Dedifferentiated amniotic fluid mesenchymal stem cell (primary cell): ENCODE data around the gene VSTM2L.

Experiments
- DNase-seq: peaks from one replicate; pipeline ENCODE4 v3.0.0-alpha.2; 2016; ENCODE audit errors: extremely low spot score

Gene VSTM2L

DNA sequence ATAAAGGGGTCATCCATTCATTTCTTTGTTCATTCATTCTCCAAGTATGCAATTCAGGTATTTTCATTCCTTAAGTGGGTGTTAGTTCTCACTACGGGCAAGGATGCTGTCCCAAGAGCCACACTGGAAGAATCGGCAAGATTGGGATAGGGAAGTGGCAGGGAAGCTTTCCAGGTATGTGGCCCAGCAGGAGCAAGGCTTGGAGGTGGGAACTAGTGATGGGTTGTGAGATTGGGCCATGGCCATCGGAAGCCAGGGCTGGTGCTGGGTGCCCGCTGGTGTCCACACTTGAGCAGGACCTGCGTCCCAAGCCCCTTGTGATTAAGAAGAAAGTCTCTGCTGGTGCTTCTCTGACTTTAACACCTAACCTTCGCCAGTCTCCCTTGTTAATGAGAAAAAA is 15.1 kb downstream of the VSTM2L start:
- DNase-seq = no peak

DNA sequence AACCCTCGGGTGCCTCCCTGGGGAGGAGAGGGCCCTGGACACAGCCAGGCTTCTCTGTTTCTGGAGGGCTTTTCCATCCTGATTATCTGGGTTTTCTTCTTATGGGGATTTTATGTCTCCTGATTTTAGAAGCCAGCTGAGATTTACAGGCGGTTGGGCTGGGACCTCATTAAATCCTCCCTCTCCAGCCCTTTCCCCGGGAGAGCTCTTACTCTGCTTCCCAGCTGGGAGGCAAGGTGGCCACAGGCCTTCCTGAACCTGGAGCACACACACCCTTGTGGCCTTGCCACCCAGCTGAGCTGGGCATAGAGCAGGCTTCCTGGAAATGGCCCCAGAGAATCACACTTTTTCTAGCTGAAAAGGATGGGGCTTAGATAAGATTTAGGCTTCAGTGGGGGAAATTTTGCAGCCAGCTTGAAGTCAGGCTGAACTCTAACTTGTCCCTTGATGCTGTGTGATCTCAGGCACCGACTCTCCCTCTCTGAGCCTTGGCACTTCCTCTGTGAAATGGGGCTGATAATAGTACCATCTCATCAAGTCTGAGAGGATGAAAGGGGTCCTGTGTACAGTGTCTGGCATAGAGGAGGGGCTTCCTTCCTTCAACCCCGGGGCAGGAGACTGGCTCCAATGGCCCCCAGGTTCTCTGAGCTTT is 16.6 kb downstream of the VSTM2L start:
- DNase-seq = no peak

- DNase-seq = no peak
Measured at GRCh38 chr20:37920270-37920669, 17.3 kb downstream of the VSTM2L start.

- no peak for DNase-seq
Measured at GRCh38 chr20:37920679-37921322, 17.9 kb downstream of the VSTM2L start.

DNA sequence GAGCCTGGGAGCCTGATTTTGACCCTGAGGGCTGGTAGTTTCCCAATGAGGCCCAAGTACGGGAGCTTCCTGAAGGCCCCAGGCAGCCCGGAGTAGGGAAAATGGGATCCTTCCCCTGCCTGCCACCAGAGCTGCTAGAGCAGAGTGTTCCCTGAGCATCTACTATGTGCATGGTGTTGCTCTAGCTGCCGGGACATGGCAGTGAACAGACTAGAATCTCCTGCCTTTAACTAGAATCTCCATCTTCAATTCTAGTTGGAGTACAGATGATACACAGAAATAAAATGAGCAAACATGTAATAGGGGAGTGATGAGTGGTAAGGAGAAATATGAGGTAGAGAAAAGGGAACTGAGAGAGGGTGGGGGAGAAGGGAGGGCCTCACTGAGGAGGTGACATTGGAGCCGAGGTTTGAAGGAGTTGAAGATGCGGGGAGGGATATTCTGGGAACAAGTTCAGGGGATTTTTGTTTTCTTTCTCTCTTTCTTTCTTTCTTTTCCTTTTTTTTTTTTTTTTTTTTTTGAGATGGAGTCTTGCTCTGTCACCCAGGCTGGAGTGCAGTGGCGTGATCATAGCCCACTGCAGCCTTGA is 18.5 kb downstream of the VSTM2L start:
- DNase-seq = no peak

GRCh38 chr20:37922016-37922415 is 19.1 kb downstream of the VSTM2L start:
- no peak for DNase-seq

- DNase-seq = no peak
Measured at GRCh38 chr20:37925265-37926165, 22.6 kb downstream of the VSTM2L start.

GRCh38 chr20:37926612-37927011 is 23.7 kb downstream of the VSTM2L start:
- DNase-seq = no peak

DNA sequence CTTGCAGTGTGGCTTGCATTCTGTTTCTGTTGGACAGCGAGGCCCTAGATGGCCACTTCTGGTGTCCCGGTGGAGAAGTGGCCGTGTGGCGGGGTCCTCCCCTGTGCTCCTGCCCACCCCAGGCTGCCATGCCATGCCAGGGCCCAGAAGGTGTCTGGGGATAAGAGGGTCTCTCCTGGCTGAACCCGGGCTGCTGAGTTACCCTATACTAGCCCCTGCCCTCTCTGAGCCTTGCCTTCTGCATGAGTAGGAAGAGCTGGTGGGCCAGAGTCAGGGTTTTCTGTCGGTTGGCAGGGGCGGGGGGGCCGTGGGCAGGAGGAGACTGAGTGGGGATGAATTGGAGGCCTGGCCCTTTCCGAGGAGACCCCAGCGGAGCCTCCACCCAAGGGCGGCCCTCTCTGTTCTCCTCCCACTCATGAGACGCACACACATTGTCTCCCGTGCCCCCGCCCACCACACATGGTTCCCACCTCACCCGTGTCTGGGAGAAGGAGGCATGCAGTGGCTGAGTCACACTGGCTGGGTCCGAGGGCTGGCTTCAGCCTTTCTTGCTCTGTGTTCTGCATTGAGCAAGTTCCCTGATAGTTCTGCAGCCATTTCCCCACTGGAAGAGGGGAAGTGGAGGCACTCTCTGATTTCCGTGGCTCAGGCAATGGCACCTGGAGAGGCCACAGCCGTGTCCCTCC is 24.6 kb downstream of the VSTM2L start:
- no peak for DNase-seq

GRCh38 chr20:37928996-37929682 is 26.2 kb downstream of the VSTM2L start:
- DNase-seq = no peak

- no peak for DNase-seq
Measured at GRCh38 chr20:37929683-37930014, 26.7 kb downstream of the VSTM2L start.

DNA sequence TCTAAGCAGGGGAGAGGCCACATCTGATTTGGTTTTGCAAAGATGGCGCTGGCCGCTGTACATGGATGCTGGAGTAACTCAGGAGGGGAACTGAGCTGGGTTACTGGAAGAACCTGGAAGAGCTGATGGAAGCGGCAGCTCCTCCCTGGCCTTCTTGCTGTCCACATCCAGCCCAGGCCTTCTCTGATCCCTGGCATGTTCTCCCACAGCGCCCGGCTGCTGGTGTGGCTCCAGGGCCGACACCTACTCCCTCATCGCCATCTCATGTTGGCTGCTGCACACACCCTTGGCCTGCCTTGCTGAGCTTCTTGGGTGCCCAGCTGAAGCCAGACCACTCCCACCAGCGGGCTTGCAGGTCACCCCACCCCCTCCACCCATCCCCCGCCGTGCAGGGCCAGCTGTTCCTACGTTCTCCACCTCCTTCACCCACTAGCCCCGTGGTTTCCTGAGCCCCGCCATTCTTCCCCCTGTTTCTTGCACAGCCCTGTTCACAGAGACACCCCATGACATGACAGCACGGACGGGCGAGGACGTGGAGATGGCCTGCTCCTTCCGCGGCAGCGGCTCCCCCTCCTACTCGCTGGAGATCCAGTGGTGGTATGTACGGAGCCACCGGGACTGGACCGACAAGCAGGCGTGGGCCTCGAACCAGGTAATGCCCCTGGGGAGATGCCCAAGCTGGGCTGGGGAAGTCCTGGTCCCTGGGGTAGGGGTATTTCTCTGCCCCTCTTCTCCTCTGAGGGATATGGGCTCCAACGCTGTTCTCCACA is 28.4 kb downstream of the VSTM2L start:
- DNase-seq = no peak

GRCh38 chr20:37932074-37932473 is 29.1 kb downstream of the VSTM2L start:
- no peak for DNase-seq

- DNase-seq = no peak
Measured at GRCh38 chr20:37932919-37933318, 30.0 kb downstream of the VSTM2L start.

GRCh38 chr20:37933786-37934633 is 31.1 kb downstream of the VSTM2L start:
- DNase-seq = no peak

GRCh38 chr20:37934634-37935375 is 31.9 kb downstream of the VSTM2L start:
- no peak for DNase-seq

GRCh38 chr20:37935435-37935834 is 32.5 kb downstream of the VSTM2L start:
- DNase-seq = no peak

GRCh38 chr20:37936041-37936440 is 33.1 kb downstream of the VSTM2L start:
- no peak for DNase-seq

DNA sequence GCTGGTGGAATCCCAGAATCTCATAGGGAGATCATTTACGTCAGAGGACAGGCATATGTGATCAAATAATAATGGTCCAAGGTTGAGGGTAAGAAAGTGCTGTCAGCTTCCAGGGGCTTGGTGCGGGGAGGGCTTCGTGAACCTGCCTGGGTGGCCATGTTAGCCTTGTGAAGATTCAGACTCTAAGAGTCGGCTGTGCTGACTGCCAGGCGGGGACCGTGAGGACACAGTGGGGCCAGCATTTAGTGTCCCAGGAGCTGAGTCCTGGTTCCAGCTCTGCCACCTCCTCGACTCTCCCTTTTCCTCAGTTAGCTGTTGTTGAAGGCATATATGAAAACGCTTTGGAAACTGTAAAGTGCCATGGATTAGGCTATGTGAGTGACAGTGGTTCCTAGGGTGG is 33.5 kb downstream of the VSTM2L start:
- no peak for DNase-seq
